ENCODE results near the gene PANK2. TPM values are rescaled to one million over a fixed set of nuclear protein-coding genes. Genes with fewer than 3 reads are reported as not detected.
"Not testable (repeated sequence)": the region's sequence is repeated elsewhere in the genome, so short reads cannot be mapped to it uniquely, and the experiment has no call there.

The PANK2 gene
- total and polyA plus RNA-seq, 4 donors = 21.4 to 53.2 (median 45.5) TPM

DNA sequence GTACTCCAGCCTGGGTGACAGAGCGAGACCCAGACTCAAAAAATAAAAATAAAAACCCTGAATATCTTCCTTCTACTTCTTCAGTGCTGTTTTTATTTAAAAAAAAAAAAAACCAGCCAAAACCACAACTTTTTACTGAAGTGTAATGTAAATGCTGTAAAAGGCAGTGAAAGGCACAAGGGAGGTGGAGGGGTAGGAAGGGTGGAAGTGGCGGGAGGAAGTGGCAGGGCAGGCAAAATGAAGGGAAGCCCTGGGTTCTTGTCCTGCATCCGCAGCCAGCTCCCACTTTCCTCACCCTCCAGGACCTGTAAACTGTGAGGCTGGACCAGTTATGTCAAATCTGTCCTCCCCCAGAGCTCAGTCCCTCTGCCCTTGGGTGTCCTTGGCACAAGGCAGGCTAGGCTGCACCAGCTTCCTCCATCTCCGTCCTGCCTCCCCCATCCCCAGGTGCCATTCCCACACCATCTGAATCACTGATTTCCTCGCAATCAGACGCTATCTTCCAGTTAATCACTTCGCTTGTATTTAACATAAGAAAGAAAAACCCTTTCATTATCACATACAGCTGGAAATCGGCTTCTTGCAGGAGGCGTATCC lies 13.7 kb upstream of the PANK2 start:
- H3K27ac ChIP-seq (ENCODE audit: low read depth in 1 of 2, low read length in 2 of 2) = no peak overlapping the region
- no peaks in the 10 kb centered on the region for H3K4me1 ChIP-seq (ENCODE audit: control insufficient read depth in 1 of 2, insufficient read depth in 2 of 2, low read length in 2 of 2)
- intact Hi-C loops (cut with DNase I) = no loop called here
- no peak overlapping the region for H3K4me3 ChIP-seq (ENCODE audit: low read length in 2 of 2)
- 81 to 85% methylated on average over 9 of the region's 9 CpGs for WGBS, 2 donors
- peaks cover 3 to 4% of the 10 kb centered on the region in 2 donors for H3K36me3 ChIP-seq (ENCODE audit: control insufficient read depth in 1 of 2, insufficient read depth in 2 of 2, low read length in 1 of 2)
- ATAC-seq (ENCODE audit: low FRiP score) (peak; percentile 51), DNase-seq (peak in 1 of 2 donors; percentile 33)
- no peaks in the 10 kb centered on the region for H3K27me3 ChIP-seq (ENCODE audit: control insufficient read depth in 1 of 2, insufficient read depth in 2 of 2, low read length in 1 of 2)
- no peaks in the 10 kb centered on the region for H3K9me3 ChIP-seq (ENCODE audit: control insufficient read depth, low read length)

DNA sequence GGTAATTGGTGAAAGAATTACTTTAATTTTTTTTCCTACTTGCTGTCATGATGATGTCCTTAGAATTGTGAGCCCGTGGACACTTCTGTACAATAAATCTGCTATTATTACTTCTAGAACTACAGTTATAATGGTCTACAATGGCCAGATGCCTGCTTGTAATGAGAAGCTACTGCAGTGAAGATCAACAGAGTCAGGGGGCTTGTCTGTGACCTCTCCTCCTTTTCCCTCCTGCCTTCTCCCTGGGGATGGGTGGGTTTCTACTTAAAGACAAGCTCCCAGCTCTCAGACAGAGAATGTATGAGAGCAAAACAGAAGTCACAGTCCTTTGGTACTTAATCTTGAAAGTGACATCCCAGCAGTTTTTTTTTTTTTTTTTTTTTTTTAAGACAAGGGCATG lies 13.2 kb upstream of the PANK2 start:
- no peak overlapping the region for H3K27ac ChIP-seq (ENCODE audit: low read depth in 1 of 2, low read length in 2 of 2)
- intact Hi-C loops (cut with DNase I) = no loop called here
- ATAC-seq (ENCODE audit: low FRiP score) (peak; percentile 19), DNase-seq (no peak)
- no peaks in the 10 kb centered on the region for H3K27me3 ChIP-seq (ENCODE audit: control insufficient read depth in 1 of 2, insufficient read depth in 2 of 2, low read length in 1 of 2)
- WGBS, 2 donors = 52 to 63% methylated on average over 1 of the region's 1 CpG
- no peaks in the 10 kb centered on the region for H3K4me1 ChIP-seq (ENCODE audit: control insufficient read depth in 1 of 2, insufficient read depth in 2 of 2, low read length in 2 of 2)
- H3K4me3 ChIP-seq (ENCODE audit: low read length in 2 of 2) = no peak overlapping the region
- no peaks in the 10 kb centered on the region for H3K9me3 ChIP-seq (ENCODE audit: control insufficient read depth, low read length)
- peaks cover 3 to 4% of the 10 kb centered on the region in 2 donors for H3K36me3 ChIP-seq (ENCODE audit: control insufficient read depth in 1 of 2, insufficient read depth in 2 of 2, low read length in 1 of 2)

DNA sequence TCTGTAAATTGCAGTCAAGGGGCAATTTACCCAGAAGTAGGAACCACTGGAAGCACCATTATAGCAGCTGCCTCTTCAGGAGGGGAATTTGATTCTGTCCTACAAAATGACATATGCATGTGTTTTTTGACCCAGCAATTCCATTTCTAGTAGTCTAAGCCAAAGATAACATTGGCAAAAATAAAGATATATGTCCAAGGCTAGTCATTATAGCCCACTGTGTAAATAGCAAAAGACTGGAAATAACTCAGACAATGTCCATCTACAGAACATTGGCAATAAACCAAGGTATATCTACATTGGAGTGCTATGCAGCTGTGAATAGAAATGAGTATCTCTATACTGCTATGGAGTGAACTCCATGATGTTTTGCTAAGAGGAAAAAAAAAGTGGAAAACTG lies 12.5 kb upstream of the PANK2 start:
- peaks cover 1 to 4% of the 10 kb centered on the region in 2 donors for H3K36me3 ChIP-seq (ENCODE audit: control insufficient read depth in 1 of 2, insufficient read depth in 2 of 2, low read length in 1 of 2)
- no peak overlapping the region for H3K27ac ChIP-seq (ENCODE audit: low read depth in 1 of 2, low read length in 2 of 2)
- intact Hi-C loops (cut with DNase I) = no loop called here
- no peaks in the 10 kb centered on the region for H3K9me3 ChIP-seq (ENCODE audit: control insufficient read depth, low read length)
- no peak for ATAC-seq (ENCODE audit: low FRiP score)
- no peaks in the 10 kb centered on the region for H3K27me3 ChIP-seq (ENCODE audit: control insufficient read depth in 1 of 2, insufficient read depth in 2 of 2, low read length in 1 of 2)
- DNase-seq = no peak
- no peak overlapping the region for H3K4me3 ChIP-seq (ENCODE audit: low read length in 2 of 2)
- no peaks in the 10 kb centered on the region for H3K4me1 ChIP-seq (ENCODE audit: control insufficient read depth in 1 of 2, insufficient read depth in 2 of 2, low read length in 2 of 2)

DNA sequence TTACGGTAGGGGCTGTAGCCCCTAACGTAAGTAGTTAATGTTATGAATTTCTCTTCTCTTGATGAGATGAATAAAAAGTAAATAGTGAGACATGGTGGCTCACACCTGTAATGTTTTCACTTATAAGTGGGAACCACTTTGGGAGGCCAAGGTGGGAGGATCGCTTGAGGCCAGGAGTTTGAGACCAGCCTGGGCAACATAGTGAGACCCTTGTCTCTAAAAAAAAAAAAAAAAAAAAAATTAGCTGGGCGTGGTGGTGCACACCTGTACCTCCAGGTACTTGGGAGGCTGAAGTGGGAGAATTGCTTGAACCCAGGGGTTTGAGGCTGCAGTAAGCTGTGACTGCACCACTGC lies 10.3 kb upstream of the PANK2 start:
- intact Hi-C loops (cut with DNase I); ATAC-seq (ENCODE audit: low FRiP score); DNase-seq; H3K9me3 ChIP-seq (ENCODE audit: control insufficient read depth, low read length); H3K4me3 ChIP-seq (ENCODE audit: low read length in 2 of 2); H3K27me3 ChIP-seq (ENCODE audit: control insufficient read depth in 1 of 2, insufficient read depth in 2 of 2, low read length in 1 of 2); H3K27ac ChIP-seq (ENCODE audit: low read depth in 1 of 2, low read length in 2 of 2); H3K36me3 ChIP-seq (ENCODE audit: control insufficient read depth in 1 of 2, insufficient read depth in 2 of 2, low read length in 1 of 2); H3K4me1 ChIP-seq (ENCODE audit: control insufficient read depth in 1 of 2, insufficient read depth in 2 of 2, low read length in 2 of 2): not testable (repeated sequence)
- 94 to 96% methylated on average over 4 of the region's 4 CpGs for WGBS, 2 donors

DNA sequence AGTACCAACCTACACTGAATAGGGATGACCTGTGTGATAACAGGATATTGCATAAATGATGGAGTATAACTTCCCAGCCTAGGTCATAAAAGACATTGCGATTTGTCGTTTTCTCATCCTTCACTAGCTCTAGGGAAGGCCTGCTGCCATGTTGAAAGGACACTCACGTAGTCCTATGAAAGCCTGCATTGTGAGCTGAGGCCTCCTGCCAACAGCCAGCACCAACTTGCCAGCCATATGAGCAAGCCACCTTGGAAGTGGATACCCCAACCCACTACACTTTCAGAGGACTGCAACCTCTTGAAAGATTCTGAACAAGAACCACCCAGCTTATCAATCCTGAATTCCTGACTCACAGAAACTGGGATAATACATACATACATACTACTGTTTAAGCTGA lies 3.5 kb upstream of the PANK2 start:
- Histone ChIP-seq H3K4me1 (ENCODE audit: control insufficient read depth in 1 of 2, insufficient read depth in 2 of 2, low read length in 2 of 2) (no peaks in the 10 kb centered on the region), H3K27me3 (ENCODE audit: control insufficient read depth in 1 of 2, insufficient read depth in 2 of 2, low read length in 1 of 2) (no peaks in the 10 kb centered on the region), H3K36me3 (ENCODE audit: control insufficient read depth in 1 of 2, insufficient read depth in 2 of 2, low read length in 1 of 2) (no peaks in the 10 kb centered on the region), H3K9me3 (ENCODE audit: control insufficient read depth, low read length) (no peaks in the 10 kb centered on the region), H3K4me3 (ENCODE audit: low read length in 2 of 2) (no peak overlapping the region), H3K27ac (ENCODE audit: low read depth in 1 of 2, low read length in 2 of 2) (no peak overlapping the region)
- 87 to 92% methylated on average over 3 of the region's 3 CpGs for WGBS, 2 donors
- intact Hi-C loops (cut with DNase I) = no loop called here
- DNase-seq (peak in 1 of 2 donors; percentile 4), ATAC-seq (ENCODE audit: low FRiP score) (no peak)

DNA sequence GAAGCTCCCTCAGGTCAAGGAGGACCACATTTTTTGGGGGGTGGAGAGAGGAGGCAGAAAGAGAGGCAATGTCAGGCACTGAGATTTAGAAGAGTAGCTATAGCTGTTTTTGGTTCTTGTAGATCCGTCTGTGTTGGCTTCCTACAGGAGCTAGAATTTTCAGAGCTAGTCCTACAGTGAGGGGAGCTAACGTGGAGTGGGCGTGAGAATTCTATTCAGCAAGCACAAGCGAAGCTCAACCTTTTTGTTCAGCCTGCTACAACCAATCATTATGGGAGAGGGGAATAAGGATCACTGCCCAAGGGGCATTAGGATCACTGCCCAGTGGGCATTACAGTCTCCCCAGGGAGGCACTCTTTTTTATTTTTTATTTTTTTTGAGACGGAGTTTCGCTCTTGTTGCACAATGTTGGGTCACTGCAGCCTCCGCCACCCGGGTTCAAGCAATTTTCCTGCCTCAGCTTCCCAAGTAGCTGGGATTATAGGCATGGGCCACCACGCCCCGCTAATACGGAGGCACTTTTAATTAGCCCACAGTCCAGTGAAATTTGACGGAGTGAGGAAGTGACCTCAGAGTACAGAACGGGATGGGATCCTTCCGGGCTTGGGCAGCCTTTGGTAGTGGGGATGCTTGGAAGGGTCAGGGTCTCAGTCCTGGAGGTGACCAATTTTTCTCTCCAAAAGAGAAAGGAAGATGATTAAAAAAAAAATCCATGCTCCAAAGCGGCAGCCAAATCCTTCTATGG lies 1.1 kb upstream of the PANK2 start:
- peak; percentile 5 for ATAC-seq (ENCODE audit: low FRiP score)
- WGBS, 2 donors = 2 to 4% methylated on average over 15 of the region's 15 CpGs
- H3K9me3 ChIP-seq (ENCODE audit: control insufficient read depth, low read length) = no peaks in the 10 kb centered on the region
- H3K27ac ChIP-seq (ENCODE audit: low read depth in 1 of 2, low read length in 2 of 2) = peak overlapping the region in 1 of 2 donors; percentile 74
- no peaks in the 10 kb centered on the region for H3K36me3 ChIP-seq (ENCODE audit: control insufficient read depth in 1 of 2, insufficient read depth in 2 of 2, low read length in 1 of 2)
- no peaks in the 10 kb centered on the region for H3K27me3 ChIP-seq (ENCODE audit: control insufficient read depth in 1 of 2, insufficient read depth in 2 of 2, low read length in 1 of 2)
- intact Hi-C loops (cut with DNase I) = loop anchor here (2.0 kb wide), 2 partner anchors 197 to 203 kb away; no protein-coding TSS in a partner anchor
- peak overlapping the region; percentile 46 to 51 for H3K4me3 ChIP-seq (ENCODE audit: low read length in 2 of 2)
- H3K4me1 ChIP-seq (ENCODE audit: control insufficient read depth in 1 of 2, insufficient read depth in 2 of 2, low read length in 2 of 2) = no peaks in the 10 kb centered on the region
- peak; percentile 53 to 72 for DNase-seq

DNA sequence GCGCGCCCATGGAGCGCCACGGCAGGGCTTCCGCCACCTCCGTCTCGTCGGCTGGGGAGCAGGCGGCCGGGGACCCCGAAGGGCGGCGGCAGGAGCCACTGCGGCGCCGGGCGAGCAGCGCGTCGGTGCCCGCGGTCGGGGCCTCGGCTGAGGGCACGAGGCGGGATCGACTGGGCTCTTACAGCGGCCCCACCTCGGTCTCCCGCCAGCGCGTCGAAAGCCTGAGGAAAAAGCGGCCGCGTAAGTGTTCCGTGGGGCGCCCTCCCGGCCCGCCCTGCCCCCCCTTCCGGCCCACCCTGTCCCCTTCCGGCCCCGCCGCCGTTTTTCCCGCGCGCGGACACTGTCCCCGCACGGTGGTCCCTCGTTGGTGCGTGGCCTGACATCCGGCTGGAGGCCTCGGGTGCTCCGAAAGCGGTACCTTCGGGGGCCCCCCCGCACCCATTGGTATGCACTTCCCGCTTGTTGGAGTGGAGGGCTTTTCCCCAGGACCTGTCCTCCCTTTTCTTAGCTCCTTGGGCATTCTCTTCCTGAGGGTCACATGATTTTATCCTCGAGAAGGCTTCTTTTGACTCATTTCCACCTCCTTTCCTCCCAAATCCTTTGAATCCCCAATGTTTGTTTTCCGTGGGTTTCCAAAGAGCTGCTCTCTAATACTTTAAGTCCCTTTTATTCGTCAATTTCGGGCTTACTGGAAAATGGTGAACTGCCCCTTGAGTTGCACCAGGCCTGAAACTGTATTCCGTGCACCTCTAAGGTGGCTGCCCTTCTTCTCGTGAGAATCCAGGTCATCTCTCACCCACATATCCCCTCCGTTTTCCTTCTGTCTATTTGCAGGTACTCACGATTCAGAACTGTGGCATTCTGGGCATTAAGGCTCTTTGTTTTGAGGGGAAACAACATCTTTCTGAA lies 556 bp downstream of the PANK2 start:
- DNase-seq (peak; percentile 67 to 82), ATAC-seq (ENCODE audit: low FRiP score) (peak; percentile 10)
- Histone ChIP-seq H3K4me1 (ENCODE audit: control insufficient read depth in 1 of 2, insufficient read depth in 2 of 2, low read length in 2 of 2) (no peaks in the 10 kb centered on the region), H3K9me3 (ENCODE audit: control insufficient read depth, low read length) (no peaks in the 10 kb centered on the region), H3K27me3 (ENCODE audit: control insufficient read depth in 1 of 2, insufficient read depth in 2 of 2, low read length in 1 of 2) (no peaks in the 10 kb centered on the region), H3K4me3 (ENCODE audit: low read length in 2 of 2) (peak overlapping the region; percentile 88 to 89), H3K36me3 (ENCODE audit: control insufficient read depth in 1 of 2, insufficient read depth in 2 of 2, low read length in 1 of 2) (no peaks in the 10 kb centered on the region), H3K27ac (ENCODE audit: low read depth in 1 of 2, low read length in 2 of 2) (peak overlapping the region; percentile 85 to 86)
- 0 to 1% methylated on average over 51 to 68 of the region's 68 CpGs for WGBS, 2 donors
- intact Hi-C loops (cut with DNase I) = loop anchor here (2.0 to 10.0 kb wide), 4 partner anchors 123 to 201 kb away; partner anchors contain the start of gene RNF24 (in 1 of the 2)

DNA sequence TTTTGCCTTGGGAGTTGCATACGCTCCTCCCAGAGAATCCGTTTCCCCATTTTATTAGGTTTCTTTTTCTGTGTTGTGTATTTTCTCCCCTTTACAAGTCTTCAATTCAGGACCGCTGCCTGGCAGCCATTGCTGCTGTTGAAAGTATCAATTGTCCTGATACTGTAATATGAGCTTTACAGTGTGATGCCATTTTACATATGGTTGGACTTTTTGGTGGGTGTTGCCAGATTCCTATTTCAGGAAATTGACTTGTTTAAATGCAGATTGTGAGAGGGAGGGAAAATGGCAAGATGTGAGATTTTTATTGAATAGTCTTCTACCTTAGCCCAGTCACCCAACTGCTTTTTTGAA lies 1.2 kb downstream of the PANK2 start:
- ATAC-seq (ENCODE audit: low FRiP score) (no peak), DNase-seq (no peak)
- Histone ChIP-seq H3K27me3 (ENCODE audit: control insufficient read depth in 1 of 2, insufficient read depth in 2 of 2, low read length in 1 of 2) (no peaks in the 10 kb centered on the region), H3K4me3 (ENCODE audit: low read length in 2 of 2) (peak overlapping the region; percentile 88 to 89), H3K4me1 (ENCODE audit: control insufficient read depth in 1 of 2, insufficient read depth in 2 of 2, low read length in 2 of 2) (peaks cover 0 to 3% of the 10 kb centered on the region in 2 donors), H3K36me3 (ENCODE audit: control insufficient read depth in 1 of 2, insufficient read depth in 2 of 2, low read length in 1 of 2) (no peaks in the 10 kb centered on the region), H3K9me3 (ENCODE audit: control insufficient read depth, low read length) (no peaks in the 10 kb centered on the region), H3K27ac (ENCODE audit: low read depth in 1 of 2, low read length in 2 of 2) (peak overlapping the region in 1 of 2 donors; percentile 29)
- WGBS, 2 donors = 0 to 1% methylated on average over 3 of the region's 3 CpGs
- intact Hi-C loops (cut with DNase I) = loop anchor here (5.0 to 10.0 kb wide), 2 partner anchors 122 to 124 kb away; partner anchors contain the start of gene RNF24 (in 1 of the 2)
